Thoracic aorta (tissue), 2 donors: Measurements from ENCODE around the gene MARCHF10. TPM values are rescaled to one million over a fixed set of nuclear protein-coding genes. Genes with fewer than 3 reads are reported as not detected.

Source experiments
- ATAC-seq: fragments of 150-250 bp; one replicate; pipeline ENCODE4 v1.8.0; 2017; ENCODE audit warnings: low read depth; ENCODE audit not compliant: insufficient number of reproducible peaks, low FRiP score
- DNase-seq: peaks from one replicate; pipeline ENCODE4 v3.0.0-alpha.2; 2020; ENCODE audit warnings: low spot score
- H3K27ac ChIP-seq, 2 donors: fragments of 200-600 bp; sonication (generic); 1 replicate in 1 of 2; 2 replicates in 1 of 2; pipeline ENCODE4 v1.5.1; 2016; ENCODE audit warnings: mild to moderate bottlenecking in 2 of 2, moderate library complexity in 2 of 2
- H3K27me3 ChIP-seq: fragments of 200-600 bp; sonication (generic); replicated peaks from 2 replicates; pipeline ENCODE4 v1.6.0; 2016; ENCODE audit warnings: mild to moderate bottlenecking; ENCODE audit not compliant: insufficient read depth
- H3K36me3 ChIP-seq: fragments of 200-600 bp; sonication (generic); one replicate; pipeline ENCODE4 v1.5.1; 2016
- H3K4me1 ChIP-seq, 2 donors: fragments of 200-600 bp; sonication (generic); 1 replicate in 1 of 2; 2 replicates in 1 of 2; pipeline versions ENCODE4 v1.5.1 to v1.6.0; 2016; ENCODE audit warnings: low read depth in 2 of 2, mild to moderate bottlenecking in 1 of 2; ENCODE audit not compliant: control insufficient read depth in 1 of 2
- H3K4me3 ChIP-seq: fragments of 200-600 bp; sonication (generic); 2 replicates; pipeline ENCODE4 v1.5.1; 2016; ENCODE audit warnings: mild to moderate bottlenecking
- H3K9me3 ChIP-seq: fragments of 200-600 bp; sonication (generic); 2 replicates; pipeline ENCODE4 v1.5.1; 2016
- total RNA-seq, 2 donors: library from RNA; depleted of rRNA; stranded (reverse); fragments of >200 nt; gene quantifications; one replicate each; pipeline versions ENCODE4 v1.1.0 to v1.2.3, GENCODE V29; 2016
- TF ChIP-seq, protein P1 (sequence below): fragments of 200-600 bp; sonication (generic); IDR thresholded peaks from one replicate; pipeline ENCODE4 v1.5.1; 2019; ENCODE audit warnings: antibody characterized with exemption

Gene MARCHF10
- total RNA-seq, 2 donors from 2014 or later = not detected

DNA sequence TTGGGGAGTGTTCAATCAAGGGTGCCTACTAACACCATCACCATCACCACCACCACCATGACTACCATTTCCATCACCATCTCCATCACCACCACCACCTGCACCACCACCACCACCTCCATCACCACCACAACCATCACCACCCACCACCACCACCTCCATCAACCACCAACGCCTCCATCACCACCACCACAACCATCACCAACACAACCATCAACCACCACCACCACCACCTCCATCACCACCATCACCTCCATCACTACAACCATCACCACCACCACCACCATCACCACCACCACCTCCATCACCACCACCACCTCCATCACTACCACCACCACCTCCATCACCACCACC, 15.7 kb downstream of the MARCHF10 start:
- ATAC-seq = no peak

DNA sequence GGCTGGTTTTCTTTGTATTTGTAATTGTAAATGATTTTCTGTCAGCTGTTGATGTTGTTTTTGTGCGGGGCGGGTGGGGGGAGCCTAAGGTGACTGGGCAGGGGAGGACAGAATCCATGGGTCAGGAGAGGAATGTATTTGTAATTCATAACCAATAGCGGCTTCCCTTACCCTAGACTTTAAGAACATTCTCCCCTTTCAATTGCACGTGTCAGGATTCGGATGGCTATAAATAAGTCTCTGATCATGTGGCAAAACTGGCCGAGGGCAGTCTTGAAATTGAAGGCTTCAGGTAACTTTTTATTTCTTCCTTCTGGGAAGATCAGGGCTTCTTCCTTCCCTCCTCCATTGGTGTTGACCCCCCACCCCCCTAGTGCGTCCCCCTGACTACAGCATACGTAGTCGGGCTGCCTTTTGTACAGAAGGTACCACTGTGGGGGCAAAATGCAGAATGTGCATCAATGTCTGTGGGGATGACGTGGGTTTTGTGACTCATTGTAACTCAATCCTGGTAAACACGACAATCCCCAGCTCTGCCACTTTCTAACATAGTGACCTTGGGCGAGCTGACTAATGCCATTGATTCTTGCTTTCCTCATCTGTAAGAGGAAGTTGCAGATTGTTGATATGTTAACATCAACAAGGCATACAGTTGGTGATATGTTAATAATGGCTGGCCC, 16.2 kb downstream of the MARCHF10 start:
- DNase-seq (no peak), ATAC-seq (no peak)
- Histone ChIP-seq H3K27ac (no peak overlapping the region), H3K36me3 (no peaks in the 10 kb centered on the region), H3K9me3 (no peaks in the 10 kb centered on the region), H3K27me3 (no peaks in the 10 kb centered on the region), H3K4me3 (no peak overlapping the region), H3K4me1 (no peaks in the 10 kb centered on the region)
- TF ChIP-seq, protein P1, sequence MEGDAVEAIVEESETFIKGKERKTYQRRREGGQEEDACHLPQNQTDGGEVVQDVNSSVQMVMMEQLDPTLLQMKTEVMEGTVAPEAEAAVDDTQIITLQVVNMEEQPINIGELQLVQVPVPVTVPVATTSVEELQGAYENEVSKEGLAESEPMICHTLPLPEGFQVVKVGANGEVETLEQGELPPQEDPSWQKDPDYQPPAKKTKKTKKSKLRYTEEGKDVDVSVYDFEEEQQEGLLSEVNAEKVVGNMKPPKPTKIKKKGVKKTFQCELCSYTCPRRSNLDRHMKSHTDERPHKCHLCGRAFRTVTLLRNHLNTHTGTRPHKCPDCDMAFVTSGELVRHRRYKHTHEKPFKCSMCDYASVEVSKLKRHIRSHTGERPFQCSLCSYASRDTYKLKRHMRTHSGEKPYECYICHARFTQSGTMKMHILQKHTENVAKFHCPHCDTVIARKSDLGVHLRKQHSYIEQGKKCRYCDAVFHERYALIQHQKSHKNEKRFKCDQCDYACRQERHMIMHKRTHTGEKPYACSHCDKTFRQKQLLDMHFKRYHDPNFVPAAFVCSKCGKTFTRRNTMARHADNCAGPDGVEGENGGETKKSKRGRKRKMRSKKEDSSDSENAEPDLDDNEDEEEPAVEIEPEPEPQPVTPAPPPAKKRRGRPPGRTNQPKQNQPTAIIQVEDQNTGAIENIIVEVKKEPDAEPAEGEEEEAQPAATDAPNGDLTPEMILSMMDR = no peak

More for the DNA sequence above, 15.7 kb downstream of the MARCHF10 start:
- no peaks in the 10 kb centered on the region for H3K36me3 ChIP-seq
- no peaks in the 10 kb centered on the region for H3K9me3 ChIP-seq
- no peak overlapping the region for H3K4me3 ChIP-seq
- no peak for DNase-seq
- TF ChIP-seq, protein P1 = no peak
- no peaks in the 10 kb centered on the region for H3K4me1 ChIP-seq
- H3K27ac ChIP-seq = no peak overlapping the region
- no peaks in the 10 kb centered on the region for H3K27me3 ChIP-seq

DNA sequence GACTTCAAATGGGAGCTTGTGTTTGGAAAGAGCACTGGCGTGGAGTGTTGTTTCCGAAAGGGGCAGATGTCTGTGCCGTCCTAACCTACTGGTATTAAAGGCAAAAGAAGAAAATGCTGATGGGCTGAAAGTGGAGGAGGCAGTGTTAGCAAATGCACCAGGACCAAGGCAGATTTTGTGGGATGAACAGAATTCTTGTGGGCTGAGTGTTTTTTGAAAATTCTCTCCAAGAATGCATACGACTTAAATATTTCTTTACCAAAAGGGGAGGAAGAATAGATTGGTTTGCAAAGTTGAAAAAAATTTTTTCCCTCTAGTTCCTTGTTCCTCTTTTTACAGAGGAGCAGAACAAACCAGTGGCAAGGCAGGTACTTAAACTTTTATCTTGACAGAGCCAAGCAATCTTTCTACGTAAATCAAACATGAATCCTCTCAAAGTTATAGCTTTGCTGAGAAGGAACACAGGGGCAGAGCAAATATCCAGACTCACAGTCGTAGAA, 16.8 kb downstream of the MARCHF10 start:
- Histone ChIP-seq H3K36me3 (no peaks in the 10 kb centered on the region), H3K9me3 (no peaks in the 10 kb centered on the region), H3K27ac (no peak overlapping the region), H3K4me1 (no peaks in the 10 kb centered on the region), H3K27me3 (no peaks in the 10 kb centered on the region), H3K4me3 (no peak overlapping the region)
- TF ChIP-seq, protein P1 = no peak
- ATAC-seq = no peak
- DNase-seq = no peak

DNA sequence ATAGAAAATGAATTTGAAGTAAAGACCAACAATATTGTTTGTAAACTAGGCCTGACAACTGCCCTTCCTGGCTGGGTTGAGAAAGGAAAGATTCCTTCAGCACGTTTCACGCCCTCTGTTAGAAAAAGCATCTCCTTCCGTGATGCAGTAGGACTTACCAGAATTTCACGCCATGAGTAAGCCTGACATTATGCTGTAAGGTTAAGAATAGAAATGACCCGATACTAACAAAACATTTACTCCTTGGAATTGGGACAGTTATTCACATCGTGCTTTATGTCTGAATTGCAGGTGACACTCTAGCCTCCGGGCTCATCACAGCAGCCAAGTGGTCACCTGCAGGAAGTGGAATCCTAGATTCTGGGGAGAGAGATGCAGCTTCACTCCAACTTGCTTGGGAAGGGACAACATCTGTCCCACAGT, 17.5 kb downstream of the MARCHF10 start:
- no peak for DNase-seq
- TF ChIP-seq, protein P1 = no peak

DNA sequence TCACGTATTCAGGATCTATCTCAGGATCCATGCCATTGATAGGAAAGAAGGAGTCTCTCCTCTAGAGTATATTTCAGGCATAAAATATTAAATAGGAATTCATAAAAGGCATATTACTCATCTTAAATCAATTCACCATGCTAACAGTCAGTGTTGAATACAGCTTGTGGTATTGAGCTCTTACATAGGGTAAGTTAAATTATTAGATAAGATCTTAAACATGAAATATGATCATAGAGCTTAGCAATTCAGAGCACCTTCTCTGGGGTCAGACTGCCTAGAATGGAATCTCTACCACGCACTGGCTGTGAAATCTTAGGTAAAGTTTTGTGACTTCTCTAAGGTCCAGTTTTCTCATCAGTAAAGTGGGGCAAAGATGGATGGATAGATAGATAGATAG, 20.7 kb downstream of the MARCHF10 start:
- TF ChIP-seq, protein P1 = no peak

More for the DNA sequence above, 17.5 kb downstream of the MARCHF10 start:
- ATAC-seq = no peak
- H3K36me3 ChIP-seq = no peaks in the 10 kb centered on the region
- no peaks in the 10 kb centered on the region for H3K9me3 ChIP-seq
- no peak overlapping the region for H3K4me3 ChIP-seq
- no peak overlapping the region for H3K27ac ChIP-seq
- H3K4me1 ChIP-seq = no peaks in the 10 kb centered on the region
- no peaks in the 10 kb centered on the region for H3K27me3 ChIP-seq

More for the DNA sequence above, 20.7 kb downstream of the MARCHF10 start:
- Histone ChIP-seq H3K9me3 (no peaks in the 10 kb centered on the region), H3K27me3 (no peaks in the 10 kb centered on the region), H3K4me3 (no peak overlapping the region), H3K27ac (no peak overlapping the region), H3K36me3 (no peaks in the 10 kb centered on the region), H3K4me1 (no peaks in the 10 kb centered on the region)
- ATAC-seq (no peak), DNase-seq (no peak)
